Spinal cord (tissue), 10 donors: ENCODE measurements around the gene UBL4B. TPM values are rescaled to one million over a fixed set of nuclear protein-coding genes. Genes with fewer than 3 reads are reported as not detected.

ENCODE experiments used
- DNase-seq, 6 donors: peaks; one replicate each; pipeline versions ENCODE4 v3.0.0 to v3.0.0-alpha.2; 2013 to 2015; ENCODE audit warnings: low spot score in 6 of 6, low read depth in 4 of 6
- H3K27ac ChIP-seq: one replicate; pipeline ENCODE4 v1.5.1; 2013; ENCODE audit warnings: low read depth, low read length, control low read depth
- H3K27me3 ChIP-seq: one replicate; pipeline ENCODE4 v1.6.1; 2013; ENCODE audit warnings: low read length; ENCODE audit not compliant: control insufficient read depth, insufficient read depth
- H3K36me3 ChIP-seq: one replicate; pipeline ENCODE4 v1.6.1; 2013; ENCODE audit warnings: low read length; ENCODE audit not compliant: control insufficient read depth, insufficient read depth
- H3K4me1 ChIP-seq: one replicate; pipeline ENCODE4 v1.6.1; 2013; ENCODE audit warnings: low read length; ENCODE audit not compliant: control insufficient read depth, insufficient read depth
- H3K4me3 ChIP-seq: one replicate; pipeline ENCODE4 v1.5.1; 2013; ENCODE audit warnings: low read depth, low read length, control low read depth
- H3K9me3 ChIP-seq: one replicate; pipeline ENCODE4 v1.6.1; 2013; ENCODE audit warnings: low read length; ENCODE audit not compliant: control insufficient read depth, insufficient read depth
- WGBS: methylation state at CpG from one replicate; pipeline ENCODE4 v1.1.5; 2013; ENCODE audit warnings: missing lambda C conversion rate; ENCODE audit not compliant: insufficient coverage; 5-methylcytosine and 5-hydroxymethylcytosine counted together
- polyA plus RNA-seq, 2 donors: library from polyadenylated mRNA; unstranded; fragments of 120-200 nt; gene quantifications; one replicate each; pipeline ENCODE4 v1.2.1, GENCODE V29; 2013; ENCODE audit not compliant: insufficient read length in 2 of 2
- total RNA-seq, 2 donors: library from RNA; depleted of rRNA in 1 of 2; stranded (reverse); fragments of 120-200 nt in 1 of 2; fragments of >200 nt in 1 of 2; gene quantifications; one replicate each; pipeline versions ENCODE4 v1.2.3 to v1.2.4, GENCODE V29; 2013 to 2014
- donor health status: healthy.

UBL4B gene
- total and polyA plus RNA-seq, 4 donors = 0.50 TPM; not detected in 3

GRCh38 chr1:110092991-110093390, 19.3 kb upstream of the UBL4B start:
- 100% methylated on average over 1 of the region's 2 CpGs for WGBS
- H3K27ac ChIP-seq = no peak overlapping the region
- H3K4me3 ChIP-seq = no peak overlapping the region
- H3K4me1 ChIP-seq = no peaks in the 10 kb centered on the region
- peaks cover 21% of the 10 kb centered on the region for H3K27me3 ChIP-seq
- H3K9me3 ChIP-seq = no peaks in the 10 kb centered on the region
- DNase-seq = no peak
- no peaks in the 10 kb centered on the region for H3K36me3 ChIP-seq

GRCh38 chr1:110094931-110095654, 17.1 kb upstream of the UBL4B start:
- Histone ChIP-seq H3K9me3 (no peaks in the 10 kb centered on the region), H3K4me1 (no peaks in the 10 kb centered on the region), H3K27ac (no peak overlapping the region), H3K27me3 (peaks cover 10% of the 10 kb centered on the region), H3K36me3 (no peaks in the 10 kb centered on the region), H3K4me3 (no peak overlapping the region)
- no peak for DNase-seq
- WGBS = 74% methylated on average over 5 of the region's 7 CpGs

GRCh38 chr1:110097507-110098221, 14.6 kb upstream of the UBL4B start:
- Histone ChIP-seq H3K4me3 (no peak overlapping the region), H3K4me1 (no peaks in the 10 kb centered on the region), H3K27me3 (peaks cover 10% of the 10 kb centered on the region), H3K36me3 (no peaks in the 10 kb centered on the region), H3K27ac (no peak overlapping the region), H3K9me3 (no peaks in the 10 kb centered on the region)
- DNase-seq = no peak
- 78% methylated on average over 9 of the region's 11 CpGs for WGBS

GRCh38 chr1:110098222-110099026, 13.8 kb upstream of the UBL4B start:
- DNase-seq = no peak
- peaks cover 10% of the 10 kb centered on the region for H3K27me3 ChIP-seq
- H3K27ac ChIP-seq = no peak overlapping the region
- H3K4me1 ChIP-seq = no peaks in the 10 kb centered on the region
- H3K36me3 ChIP-seq = no peaks in the 10 kb centered on the region
- no peak overlapping the region for H3K4me3 ChIP-seq
- WGBS = 69% methylated on average over 8 of the region's 9 CpGs
- no peaks in the 10 kb centered on the region for H3K9me3 ChIP-seq

GRCh38 chr1:110100335-110100734, 11.9 kb upstream of the UBL4B start:
- no peaks in the 10 kb centered on the region for H3K9me3 ChIP-seq
- no peaks in the 10 kb centered on the region for H3K36me3 ChIP-seq
- no peak overlapping the region for H3K27ac ChIP-seq
- 20% methylated on average over 1 of the region's 2 CpGs for WGBS
- no peaks in the 10 kb centered on the region for H3K4me1 ChIP-seq
- no peak for DNase-seq
- no peak overlapping the region for H3K4me3 ChIP-seq
- no peaks in the 10 kb centered on the region for H3K27me3 ChIP-seq

- no peak overlapping the region for H3K4me3 ChIP-seq
- no peaks in the 10 kb centered on the region for H3K9me3 ChIP-seq
- peaks cover 8% of the 10 kb centered on the region for H3K4me1 ChIP-seq
- no peaks in the 10 kb centered on the region for H3K36me3 ChIP-seq
- H3K27ac ChIP-seq = no peak overlapping the region
- no peaks in the 10 kb centered on the region for H3K27me3 ChIP-seq
- WGBS = 68% methylated on average over 5 of the region's 7 CpGs
- no peak for DNase-seq
Observed at GRCh38 chr1:110102081-110102480, 10.2 kb upstream of the UBL4B start.

- Histone ChIP-seq H3K9me3 (no peaks in the 10 kb centered on the region), H3K27ac (no peak overlapping the region), H3K36me3 (no peaks in the 10 kb centered on the region), H3K4me1 (peaks cover 8% of the 10 kb centered on the region), H3K27me3 (peaks cover 2% of the 10 kb centered on the region), H3K4me3 (no peak overlapping the region)
- WGBS = 23% methylated on average over 8 of the region's 8 CpGs
- peak in 3 of 6 donors; percentile 43 to 88 (median 81) for DNase-seq
Observed at GRCh38 chr1:110106013-110106941, 6.0 kb upstream of the UBL4B start.

GRCh38 chr1:110107867-110108469, 4.3 kb upstream of the UBL4B start:
- peak in 1 of 6 donors; percentile 20 for DNase-seq
- Histone ChIP-seq H3K36me3 (no peaks in the 10 kb centered on the region), H3K27me3 (peaks cover 2% of the 10 kb centered on the region), H3K9me3 (no peaks in the 10 kb centered on the region), H3K27ac (no peak overlapping the region), H3K4me1 (peaks cover 8% of the 10 kb centered on the region), H3K4me3 (no peak overlapping the region)
- 57% methylated on average over 7 of the region's 7 CpGs for WGBS
